Neuronal stem cell (in vitro differentiated cells): Measurements from ENCODE around the gene SMYD3.

Experiments used
- DNase-seq: peaks from one replicate; pipeline ENCODE4 v3.0.0-alpha.2; 2013; ENCODE audit warnings: low spot score
- H2AFZ ChIP-seq: one replicate; pipeline ENCODE4 v1.6.1; 2013; ENCODE audit warnings: mild to moderate bottlenecking, low read length, inconsistent platforms
- H2AK5ac ChIP-seq: 2 replicates; pipeline ENCODE4 v1.6.1; 2013; ENCODE audit warnings: low read depth, mild to moderate bottlenecking, inconsistent platforms, low read length, moderate library complexity, mixed read lengths
- H2BK120ac ChIP-seq: 2 replicates; pipeline ENCODE4 v1.6.1; 2013; ENCODE audit warnings: low read depth, mild to moderate bottlenecking, inconsistent platforms, low read length, moderate library complexity, mixed read lengths
- H2BK12ac ChIP-seq: one replicate; pipeline ENCODE4 v1.6.1; 2013; ENCODE audit warnings: low read length, inconsistent platforms
- H2BK15ac ChIP-seq: 2 replicates; pipeline ENCODE4 v1.6.1; 2013; ENCODE audit warnings: mild to moderate bottlenecking, low read length, inconsistent platforms, mixed read lengths
- H2BK5ac ChIP-seq: one replicate; pipeline ENCODE4 v1.6.1; 2013; ENCODE audit warnings: inconsistent platforms, mild to moderate bottlenecking, low read length, moderate library complexity
- H3K14ac ChIP-seq: one replicate; pipeline ENCODE4 v1.6.1; 2013; ENCODE audit warnings: low read length, inconsistent platforms
- H3K18ac ChIP-seq: 2 replicates; pipeline ENCODE4 v1.6.1; 2013; ENCODE audit warnings: low read length, inconsistent platforms
- H3K23ac ChIP-seq: 2 replicates; pipeline ENCODE4 v1.6.1; 2013; ENCODE audit warnings: low read depth, mild to moderate bottlenecking, mixed read lengths, low read length, inconsistent platforms; ENCODE audit not compliant: poor library complexity
- H3K27ac ChIP-seq: replicated peaks from 3 replicates; pipeline ENCODE4 v1.5.1; 2013; ENCODE audit warnings: low read length, inconsistent platforms
- H3K27me3 ChIP-seq, 3 experiments: 2 replicates each; pipeline ENCODE4 v1.6.1; 2013; ENCODE audit warnings: low read length in 3 of 3, mild to moderate bottlenecking in 2 of 3, inconsistent platforms in 1 of 3, low read depth in 1 of 3, mixed read lengths in 1 of 3, moderate library complexity in 1 of 3; ENCODE audit not compliant: control insufficient read depth in 3 of 3, insufficient read depth in 3 of 3
- H3K36me3 ChIP-seq, 2 donors: replicated peaks in 1 of 2; 2 replicates each; pipeline ENCODE4 v1.6.1; 2013; ENCODE audit warnings: low read length in 2 of 2; ENCODE audit not compliant: control insufficient read depth in 2 of 2, insufficient read depth in 2 of 2
- H3K4ac ChIP-seq: 2 replicates; pipeline ENCODE4 v1.6.1; 2013; ENCODE audit warnings: inconsistent platforms, mild to moderate bottlenecking, low read length, moderate library complexity
- H3K4me1 ChIP-seq, 2 donors: 1 replicate in 1 of 2; 2 replicates in 1 of 2; pipeline ENCODE4 v1.6.1; 2013; ENCODE audit warnings: low read length in 2 of 2, low read depth in 1 of 2; ENCODE audit not compliant: control insufficient read depth in 2 of 2, insufficient read depth in 1 of 2
- H3K4me2 ChIP-seq: one replicate; pipeline ENCODE4 v1.6.1; 2013; ENCODE audit warnings: mild to moderate bottlenecking, low read length, inconsistent platforms; ENCODE audit not compliant: insufficient read depth, poor library complexity, severe bottlenecking
- H3K4me3 ChIP-seq, 2 donors: 2 replicates each; pipeline ENCODE4 v1.5.1; 2013; ENCODE audit warnings: low read length in 2 of 2, mild to moderate bottlenecking in 2 of 2, inconsistent platforms in 1 of 2, moderate library complexity in 1 of 2
- H3K79me1 ChIP-seq: one replicate; pipeline ENCODE4 v1.6.1; 2013; ENCODE audit warnings: low read depth, mild to moderate bottlenecking, inconsistent platforms, low read length, moderate library complexity
- H3K9ac ChIP-seq: one replicate; pipeline ENCODE4 v1.6.1; 2013; ENCODE audit warnings: mild to moderate bottlenecking, low read depth, low read length, inconsistent platforms; ENCODE audit not compliant: poor library complexity
- H3K9me3 ChIP-seq, 2 donors: replicated peaks in 1 of 2; 2 replicates each; pipeline versions ENCODE3 to v1.6.1; 2013; ENCODE audit warnings: low read length in 2 of 2, mild to moderate bottlenecking in 2 of 2, inconsistent platforms in 1 of 2, low read depth in 1 of 2, mixed read lengths in 1 of 2, moderate library complexity in 1 of 2; ENCODE audit not compliant: control insufficient read depth in 2 of 2, insufficient read depth in 1 of 2
- H4K8ac ChIP-seq: one replicate; pipeline ENCODE4 v1.6.1; 2013; ENCODE audit warnings: low read depth, mild to moderate bottlenecking, inconsistent platforms, low read length, moderate library complexity
- H4K91ac ChIP-seq: one replicate; pipeline ENCODE4 v1.6.1; 2013; ENCODE audit warnings: low read length, low read depth, mild to moderate bottlenecking, inconsistent platforms; ENCODE audit not compliant: poor library complexity
- WGBS, 2 donors: extraction: QIAGEN DNeasy Blood & Tissue Kit; methylation state at CpG; one replicate each; pipeline ENCODE4 v1.1.7; 2013; ENCODE audit warnings: missing lambda C conversion rate in 2 of 2, mixed read lengths in 1 of 2; ENCODE audit not compliant: insufficient read length in 2 of 2, insufficient replicate concordance in 1 of 2; ENCODE audit errors: extremely low coverage in 2 of 2; 5-methylcytosine and 5-hydroxymethylcytosine counted together

SMYD3 gene

DNA sequence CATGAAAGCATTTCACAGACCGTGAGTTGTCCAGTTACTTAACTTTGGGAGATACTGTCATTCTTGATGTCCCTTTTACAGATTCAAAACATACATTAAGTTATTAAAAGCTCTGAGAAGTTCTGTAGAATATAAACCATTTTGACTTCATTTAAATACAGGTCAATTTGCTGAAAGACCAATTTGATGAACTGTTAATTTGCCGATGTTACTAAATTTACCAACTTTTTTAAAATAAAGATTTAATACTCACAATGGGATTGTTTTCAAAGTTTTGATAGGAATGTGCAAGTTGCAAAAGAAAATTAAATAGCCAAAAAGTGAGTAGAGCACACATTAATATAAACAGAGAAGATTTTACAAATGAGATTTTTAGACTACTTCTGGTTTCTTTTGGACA is 666.1 kb downstream of the SMYD3 start:
- no peak overlapping the region for H2AK5ac ChIP-seq
- no CpG with 5 or more reads among the region's 2 CpGs for WGBS, 2 donors
- no peak overlapping the region for H4K91ac ChIP-seq

DNA sequence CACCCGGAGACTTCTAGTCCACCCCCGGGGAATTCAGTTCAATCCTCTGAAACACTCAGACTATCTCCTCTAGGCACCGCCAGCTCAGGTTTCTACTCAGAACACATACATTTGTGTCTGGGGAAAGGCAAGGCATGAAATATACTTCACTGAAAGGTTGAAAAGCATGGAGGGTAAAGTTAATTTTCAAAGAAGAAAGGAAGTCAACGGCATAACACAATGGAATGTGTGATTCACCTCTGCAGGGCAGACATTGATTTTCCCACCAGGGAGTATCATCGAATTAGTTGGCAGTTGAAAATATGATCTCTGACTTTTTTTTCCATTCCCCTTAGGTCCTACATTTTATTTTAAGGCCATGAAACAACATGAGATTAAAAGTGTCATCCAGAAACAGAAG is 669.4 kb downstream of the SMYD3 start:
- no peak overlapping the region for H3K18ac ChIP-seq
- no peak overlapping the region for H3K27ac ChIP-seq
- no peak overlapping the region for H4K91ac ChIP-seq
- H2BK12ac ChIP-seq = no peak overlapping the region
- no peak overlapping the region for H2AFZ ChIP-seq
- H2BK5ac ChIP-seq = no peak overlapping the region
- no peak overlapping the region for H3K14ac ChIP-seq
- no peak overlapping the region for H4K8ac ChIP-seq
- no peaks in the 10 kb centered on the region for H3K27me3 ChIP-seq
- H2BK120ac ChIP-seq = no peak overlapping the region
- no peaks in the 10 kb centered on the region for H3K79me1 ChIP-seq
- H3K9me3 ChIP-seq = no peaks in the 10 kb centered on the region
- no peak for DNase-seq
- H3K4me3 ChIP-seq = no peak overlapping the region
- H3K4me1 ChIP-seq = peaks cover 4 to 16% of the 10 kb centered on the region in 2 donors
- no peaks in the 10 kb centered on the region for H3K36me3 ChIP-seq
- no peak overlapping the region for H3K4me2 ChIP-seq
- no peak overlapping the region for H3K4ac ChIP-seq
- H2BK15ac ChIP-seq = no peak overlapping the region
- H3K23ac ChIP-seq = no peak overlapping the region
- WGBS, 2 donors = no CpG with 5 or more reads among the region's 5 CpGs
- no peak overlapping the region for H2AK5ac ChIP-seq
- no peak overlapping the region for H3K9ac ChIP-seq

More for the DNA sequence above, 666.1 kb downstream of the SMYD3 start:
- H3K27ac ChIP-seq = no peak overlapping the region
- no peak overlapping the region for H3K23ac ChIP-seq
- H2BK5ac ChIP-seq = no peak overlapping the region
- H3K4me1 ChIP-seq = peaks cover 2 to 3% of the 10 kb centered on the region in 2 donors
- H3K4me2 ChIP-seq = no peak overlapping the region
- H2AFZ ChIP-seq = no peak overlapping the region
- H2BK12ac ChIP-seq = no peak overlapping the region
- H3K9ac ChIP-seq = no peak overlapping the region
- H3K36me3 ChIP-seq = no peaks in the 10 kb centered on the region
- DNase-seq = no peak
- no peak overlapping the region for H3K14ac ChIP-seq
- no peak overlapping the region for H4K8ac ChIP-seq
- H3K9me3 ChIP-seq = no peaks in the 10 kb centered on the region
- H2BK120ac ChIP-seq = no peak overlapping the region
- H3K27me3 ChIP-seq = no peaks in the 10 kb centered on the region
- no peak overlapping the region for H3K4me3 ChIP-seq
- H3K79me1 ChIP-seq = no peaks in the 10 kb centered on the region
- no peak overlapping the region for H3K4ac ChIP-seq
- H3K18ac ChIP-seq = no peak overlapping the region
- no peak overlapping the region for H2BK15ac ChIP-seq

DNA sequence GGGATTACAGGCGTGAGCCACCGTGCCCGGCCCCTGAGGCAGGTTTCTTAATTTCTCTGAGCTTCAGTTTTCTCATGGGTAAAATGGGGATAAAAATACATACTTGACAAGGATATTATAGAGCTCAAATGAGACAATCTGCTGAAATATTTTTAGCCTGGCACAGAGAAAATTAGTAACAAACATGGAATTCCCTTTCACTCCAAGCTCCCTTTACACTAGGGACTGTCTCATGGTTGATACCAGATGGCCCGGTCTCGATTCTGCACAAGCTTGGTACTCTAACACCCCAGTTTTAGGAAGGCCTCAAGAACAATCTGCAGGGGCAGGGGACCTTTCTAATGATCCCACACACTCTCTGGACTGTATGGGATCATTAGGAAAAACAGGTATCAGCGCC is 671.7 kb downstream of the SMYD3 start:
- H4K91ac ChIP-seq = no peak overlapping the region
- no peak overlapping the region for H2BK12ac ChIP-seq
- H2BK5ac ChIP-seq = no peak overlapping the region
- no peak overlapping the region for H3K27ac ChIP-seq
- H3K14ac ChIP-seq = no peak overlapping the region
- no peak overlapping the region for H3K4me2 ChIP-seq
- H2AFZ ChIP-seq = no peak overlapping the region
- H4K8ac ChIP-seq = no peak overlapping the region
- H3K4me1 ChIP-seq = peaks cover 4 to 16% of the 10 kb centered on the region in 2 donors
- WGBS, 2 donors = no CpG with 5 or more reads among the region's 6 CpGs
- no peak overlapping the region for H3K18ac ChIP-seq
- no peaks in the 10 kb centered on the region for H3K79me1 ChIP-seq
- H2BK120ac ChIP-seq = no peak overlapping the region
- no peaks in the 10 kb centered on the region for H3K9me3 ChIP-seq
- no peak for DNase-seq
- H3K9ac ChIP-seq = no peak overlapping the region
- H3K36me3 ChIP-seq = no peaks in the 10 kb centered on the region
- no peak overlapping the region for H3K4me3 ChIP-seq
- H3K23ac ChIP-seq = no peak overlapping the region
- no peak overlapping the region for H3K4ac ChIP-seq
- no peaks in the 10 kb centered on the region for H3K27me3 ChIP-seq
- no peak overlapping the region for H2BK15ac ChIP-seq
- H2AK5ac ChIP-seq = no peak overlapping the region

DNA sequence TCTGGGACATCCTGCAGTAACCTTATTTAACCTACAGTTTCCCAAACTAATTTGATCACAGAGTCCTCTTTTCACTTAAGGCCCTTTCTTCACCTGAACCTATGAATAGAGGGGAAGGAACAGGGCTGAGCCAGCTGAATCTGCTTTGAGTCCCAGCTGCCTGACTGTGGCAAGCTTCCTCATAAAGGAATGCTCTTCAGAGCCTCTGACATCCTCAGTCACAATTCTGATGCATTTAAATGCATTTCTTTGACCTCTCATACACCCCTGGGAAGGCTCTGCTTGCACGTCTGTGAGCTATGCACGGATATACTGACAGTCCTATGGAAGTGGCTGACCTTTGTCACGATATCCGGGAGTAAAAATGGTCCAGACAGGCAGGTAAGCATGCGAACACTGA is 673.1 kb downstream of the SMYD3 start:
- no peak overlapping the region for H3K4me3 ChIP-seq
- H2BK120ac ChIP-seq = no peak overlapping the region
- no peak overlapping the region for H2BK12ac ChIP-seq
- no peak overlapping the region for H4K8ac ChIP-seq
- no peaks in the 10 kb centered on the region for H3K9me3 ChIP-seq
- no peak overlapping the region for H3K4ac ChIP-seq
- H2BK15ac ChIP-seq = no peak overlapping the region
- H3K9ac ChIP-seq = no peak overlapping the region
- no peaks in the 10 kb centered on the region for H3K27me3 ChIP-seq
- H3K14ac ChIP-seq = no peak overlapping the region
- H3K4me2 ChIP-seq = no peak overlapping the region
- no peak overlapping the region for H3K27ac ChIP-seq
- no peak overlapping the region for H2BK5ac ChIP-seq
- no peaks in the 10 kb centered on the region for H3K36me3 ChIP-seq
- DNase-seq = no peak
- no CpG with 5 or more reads among the region's 5 CpGs for WGBS, 2 donors
- no peak overlapping the region for H4K91ac ChIP-seq
- H3K79me1 ChIP-seq = no peaks in the 10 kb centered on the region
- H3K18ac ChIP-seq = no peak overlapping the region
- H2AK5ac ChIP-seq = no peak overlapping the region
- H3K4me1 ChIP-seq = peaks cover 4 to 16% of the 10 kb centered on the region in 2 donors
- peak overlapping the region; percentile 78 for H2AFZ ChIP-seq
- no peak overlapping the region for H3K23ac ChIP-seq
